HL-60 (cell line): ENCODE measurements around the gene AIF1L.

ENCODE experiments used
- CTCF ChIP-seq: IDR thresholded peaks from one replicate; pipeline ENCODE4 v1.5.1; 2011; ENCODE audit warnings: low read length, control low read depth, inconsistent platforms; ENCODE audit not compliant: insufficient read depth
- GABPA ChIP-seq: IDR thresholded peaks from 2 replicates; pipeline ENCODE4 v1.6.1; 2012; ENCODE audit warnings: low read depth
- POLR2AphosphoS5 ChIP-seq: IDR thresholded peaks from 2 replicates; pipeline ENCODE4 v1.6.1; 2012; ENCODE audit warnings: low read depth
- REST ChIP-seq: IDR thresholded peaks from 2 replicates; pipeline ENCODE4 v1.6.1; 2012; ENCODE audit warnings: low read depth; ENCODE audit not compliant: insufficient replicate concordance
- SPI1 ChIP-seq: IDR thresholded peaks from 2 replicates; pipeline ENCODE4 v1.6.1; 2012; ENCODE audit warnings: low read depth, mild to moderate bottlenecking, borderline replicate concordance

GRCh38 chr9:131094622-131095021 lies 1.7 kb upstream of the AIF1L start:
- TF ChIP-seq POLR2AphosphoS5 = no peak
- TF ChIP-seq CTCF = no peak
- TF ChIP-seq REST = no peak
- no peak for TF ChIP-seq GABPA
- no peak for TF ChIP-seq SPI1
